ENCODE results near the gene NAAA.

DNA sequence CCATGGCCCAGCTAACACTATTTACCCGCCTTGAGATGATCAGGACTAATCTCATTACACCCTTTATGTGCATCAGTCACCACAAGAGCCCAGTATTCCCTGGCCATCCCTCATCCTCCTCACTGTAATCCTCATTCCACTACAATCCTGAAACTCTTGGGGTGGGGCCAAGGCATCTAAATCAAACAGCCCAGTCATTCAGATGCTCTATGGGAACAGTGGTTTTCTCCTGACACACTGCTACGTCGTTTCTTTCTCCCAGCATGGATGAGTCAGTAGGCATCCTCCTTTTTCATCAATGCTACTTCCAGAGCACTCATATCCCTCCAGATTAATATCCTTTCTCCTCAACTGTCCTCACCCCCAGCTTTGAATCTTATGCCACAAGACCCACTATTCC is 44.3 kb upstream of the NAAA start:
- TF ChIP-seq, protein P1, sequence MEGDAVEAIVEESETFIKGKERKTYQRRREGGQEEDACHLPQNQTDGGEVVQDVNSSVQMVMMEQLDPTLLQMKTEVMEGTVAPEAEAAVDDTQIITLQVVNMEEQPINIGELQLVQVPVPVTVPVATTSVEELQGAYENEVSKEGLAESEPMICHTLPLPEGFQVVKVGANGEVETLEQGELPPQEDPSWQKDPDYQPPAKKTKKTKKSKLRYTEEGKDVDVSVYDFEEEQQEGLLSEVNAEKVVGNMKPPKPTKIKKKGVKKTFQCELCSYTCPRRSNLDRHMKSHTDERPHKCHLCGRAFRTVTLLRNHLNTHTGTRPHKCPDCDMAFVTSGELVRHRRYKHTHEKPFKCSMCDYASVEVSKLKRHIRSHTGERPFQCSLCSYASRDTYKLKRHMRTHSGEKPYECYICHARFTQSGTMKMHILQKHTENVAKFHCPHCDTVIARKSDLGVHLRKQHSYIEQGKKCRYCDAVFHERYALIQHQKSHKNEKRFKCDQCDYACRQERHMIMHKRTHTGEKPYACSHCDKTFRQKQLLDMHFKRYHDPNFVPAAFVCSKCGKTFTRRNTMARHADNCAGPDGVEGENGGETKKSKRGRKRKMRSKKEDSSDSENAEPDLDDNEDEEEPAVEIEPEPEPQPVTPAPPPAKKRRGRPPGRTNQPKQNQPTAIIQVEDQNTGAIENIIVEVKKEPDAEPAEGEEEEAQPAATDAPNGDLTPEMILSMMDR (IDR thresholded peaks at IDR 0.05): no peak
- TF ChIP-seq POLR2A (IDR thresholded peaks at IDR 0.05): no peak

Measured in testis (tissue), 2 donors.